GM10847 (cell line): ENCODE results near the gene XPNPEP1.

Experiments used
- POLR2A ChIP-seq: IDR thresholded peaks from 2 replicates; pipeline ENCODE4 v1.6.1; 2011; ENCODE audit not compliant: insufficient read length; ENCODE audit errors: extremely low read depth

The XPNPEP1 gene

DNA sequence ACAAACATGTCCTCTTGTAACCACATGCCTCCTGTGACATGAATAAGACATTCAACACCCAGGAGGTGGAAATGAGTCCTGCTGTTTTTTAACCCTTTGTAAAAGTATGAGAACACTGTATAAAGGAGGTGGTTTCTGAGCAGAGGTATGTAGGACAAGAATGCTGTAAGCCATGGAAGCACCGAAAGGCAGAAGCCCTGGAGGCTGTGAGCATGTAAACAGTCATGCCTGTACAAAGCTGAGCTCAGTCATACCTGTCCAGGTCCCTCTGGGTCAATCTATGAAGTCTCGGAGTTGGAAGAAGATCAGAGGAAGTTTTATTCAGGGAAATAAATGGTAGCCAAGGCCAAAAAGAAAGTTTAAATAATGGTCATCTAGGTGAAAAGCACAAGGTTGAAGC, 34.7 kb upstream of the XPNPEP1 start:
- no peak for TF ChIP-seq POLR2A

DNA sequence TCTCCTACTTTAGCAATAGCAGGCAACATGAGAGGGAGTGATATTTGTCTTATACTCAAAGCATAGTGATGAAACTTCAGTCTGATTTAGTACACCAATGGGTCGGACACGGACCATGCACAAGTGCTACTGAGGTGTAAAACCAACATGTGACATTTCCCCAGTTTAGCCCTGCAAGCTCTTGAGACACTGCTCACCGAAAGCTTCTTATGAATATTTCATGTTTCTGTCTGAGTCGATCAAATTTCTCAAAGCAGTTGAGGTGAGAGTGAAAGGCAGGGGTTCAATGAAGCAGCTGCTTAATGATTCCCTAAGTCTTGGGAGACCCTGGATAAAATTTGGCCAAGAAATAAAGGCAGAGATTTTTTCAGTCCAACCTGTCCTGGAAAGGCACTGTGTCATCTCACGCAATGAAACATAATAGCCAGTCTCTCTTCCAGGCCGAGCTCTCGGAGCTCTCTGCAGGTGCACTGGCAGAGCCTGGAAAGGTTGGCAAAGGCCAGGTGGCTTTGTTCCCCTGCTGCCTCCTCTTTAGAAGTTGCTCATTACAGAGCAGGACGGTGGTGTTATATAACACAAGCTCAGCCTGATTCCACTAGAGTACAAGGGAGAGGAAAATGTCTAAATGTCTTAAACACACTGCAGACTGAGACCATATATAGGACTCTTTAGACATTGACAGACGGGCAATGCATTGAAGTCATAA, 33.9 kb upstream of the XPNPEP1 start:
- no peak for TF ChIP-seq POLR2A

DNA sequence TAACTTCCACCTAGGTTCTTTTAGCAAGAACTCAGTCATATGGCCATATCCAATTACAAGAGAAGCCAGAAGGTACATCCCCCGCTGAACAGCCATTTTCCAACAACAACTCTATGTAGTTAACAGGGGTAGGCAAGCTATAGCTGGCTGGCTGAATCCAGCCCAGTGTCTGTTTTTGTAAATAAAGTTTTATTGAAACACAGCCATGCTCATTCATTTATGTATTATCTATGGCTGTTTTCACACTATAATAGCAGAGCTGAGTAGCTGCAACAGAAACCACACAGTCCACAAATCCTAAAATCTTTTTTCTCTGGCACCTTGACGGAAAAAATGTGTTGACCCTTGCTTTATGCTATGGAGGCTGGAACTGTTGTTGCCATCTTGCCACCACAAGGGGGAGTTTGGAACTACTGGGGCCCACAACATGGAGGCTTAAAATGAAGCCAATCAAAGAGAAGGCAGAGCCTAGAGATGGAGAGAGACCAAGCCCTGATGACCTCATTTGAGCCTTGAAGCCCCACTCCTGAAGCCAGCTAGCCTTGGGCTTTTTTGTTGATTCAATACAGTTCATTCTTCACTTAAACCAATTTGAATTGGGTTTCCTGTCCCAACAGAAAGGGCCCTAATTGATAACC, 33.3 kb upstream of the XPNPEP1 start:
- no peak for TF ChIP-seq POLR2A

DNA sequence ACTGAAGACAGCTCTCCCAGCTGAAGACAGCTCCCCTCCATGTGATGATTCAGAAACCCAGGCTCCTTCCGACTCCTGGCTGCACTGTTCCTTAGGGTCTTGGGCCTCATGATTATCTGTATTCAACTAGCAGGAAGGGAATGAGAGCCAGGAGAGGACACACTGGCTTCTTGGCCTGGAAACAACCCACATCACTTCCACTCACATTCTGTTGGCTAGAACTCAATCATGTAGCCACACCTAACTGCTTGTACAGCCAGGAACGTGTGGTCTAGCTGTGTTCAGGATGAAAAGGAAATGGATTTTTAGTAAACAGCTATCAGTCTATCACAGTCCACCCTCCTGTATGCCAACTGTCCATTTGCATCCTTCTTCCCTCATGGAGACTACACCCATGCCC, 30.5 kb upstream of the XPNPEP1 start:
- TF ChIP-seq POLR2A = no peak

DNA sequence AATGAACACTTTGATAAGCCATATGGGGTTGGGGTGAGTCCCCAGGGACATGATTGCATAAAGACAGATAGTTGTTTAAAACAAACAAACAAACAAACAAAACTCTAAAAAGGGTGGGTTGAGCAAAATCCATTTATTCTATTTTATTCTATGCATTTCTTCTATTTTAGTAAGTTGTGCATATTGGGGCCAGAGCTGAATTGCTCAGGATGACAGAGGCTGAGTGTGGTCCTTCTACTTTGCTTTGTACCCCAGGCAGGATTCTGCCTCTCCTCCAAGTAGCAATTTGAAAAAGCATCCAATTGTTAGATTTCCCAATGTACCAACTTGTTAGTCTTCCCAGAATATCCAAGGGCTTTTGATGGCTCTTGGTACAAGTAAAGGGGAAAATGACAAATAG, 29.2 kb upstream of the XPNPEP1 start:
- TF ChIP-seq POLR2A = no peak

DNA sequence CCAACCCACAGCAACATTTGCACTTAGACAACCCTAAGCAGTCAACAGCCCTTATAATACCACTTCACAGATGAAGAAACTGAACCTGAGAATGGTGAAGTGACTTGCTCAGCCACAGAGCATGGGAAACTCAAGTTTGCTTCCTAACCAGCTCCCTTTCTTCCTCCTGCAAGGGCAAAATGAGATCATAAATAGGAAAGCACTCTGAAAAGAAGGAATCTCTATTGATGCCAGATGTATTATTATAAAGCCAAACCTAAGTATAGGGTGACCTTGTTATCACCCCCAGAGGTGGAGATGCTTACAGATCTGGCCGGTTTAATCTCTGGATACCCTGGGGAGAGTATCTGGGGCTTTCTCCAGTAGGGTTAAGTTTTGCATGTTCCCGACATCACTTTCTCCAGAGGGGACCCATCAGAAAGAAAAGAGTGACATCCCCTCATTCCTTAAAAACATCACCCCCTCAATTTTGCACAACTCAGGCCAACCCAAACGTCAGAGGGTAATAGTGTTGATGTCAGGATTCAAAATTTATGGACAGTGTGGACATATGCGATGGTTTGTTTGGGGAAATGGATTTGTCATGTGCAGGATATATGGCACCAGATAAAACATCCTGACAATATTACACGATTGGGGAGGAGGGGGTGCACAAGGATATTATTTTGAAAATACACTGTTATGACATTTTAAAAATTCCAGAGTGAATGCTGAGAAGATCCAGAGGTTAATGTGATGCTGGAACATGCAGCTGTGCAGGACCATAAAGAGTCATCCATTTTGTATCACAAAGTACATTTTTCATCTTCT, 24.0 kb upstream of the XPNPEP1 start:
- TF ChIP-seq POLR2A = no peak

DNA sequence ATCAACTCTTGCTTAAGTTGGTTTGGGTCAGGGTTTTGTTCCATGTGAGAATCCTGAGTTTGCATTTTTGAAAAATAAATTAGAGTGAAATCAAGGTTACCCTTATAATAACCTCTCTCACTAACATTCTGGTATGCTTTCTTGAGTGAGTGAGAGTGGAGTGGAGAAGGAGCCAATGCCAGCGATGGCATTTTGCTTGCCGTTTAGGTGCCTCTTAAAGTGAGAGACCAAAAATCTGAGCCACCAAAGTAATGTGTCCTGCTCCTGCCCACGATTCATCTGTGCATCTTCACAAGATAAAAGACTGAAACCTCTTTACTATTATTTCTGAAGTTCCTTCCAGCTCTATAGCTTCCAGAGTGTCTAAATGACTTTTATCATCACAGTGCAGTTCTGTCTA, 23.4 kb upstream of the XPNPEP1 start:
- no peak for TF ChIP-seq POLR2A

DNA sequence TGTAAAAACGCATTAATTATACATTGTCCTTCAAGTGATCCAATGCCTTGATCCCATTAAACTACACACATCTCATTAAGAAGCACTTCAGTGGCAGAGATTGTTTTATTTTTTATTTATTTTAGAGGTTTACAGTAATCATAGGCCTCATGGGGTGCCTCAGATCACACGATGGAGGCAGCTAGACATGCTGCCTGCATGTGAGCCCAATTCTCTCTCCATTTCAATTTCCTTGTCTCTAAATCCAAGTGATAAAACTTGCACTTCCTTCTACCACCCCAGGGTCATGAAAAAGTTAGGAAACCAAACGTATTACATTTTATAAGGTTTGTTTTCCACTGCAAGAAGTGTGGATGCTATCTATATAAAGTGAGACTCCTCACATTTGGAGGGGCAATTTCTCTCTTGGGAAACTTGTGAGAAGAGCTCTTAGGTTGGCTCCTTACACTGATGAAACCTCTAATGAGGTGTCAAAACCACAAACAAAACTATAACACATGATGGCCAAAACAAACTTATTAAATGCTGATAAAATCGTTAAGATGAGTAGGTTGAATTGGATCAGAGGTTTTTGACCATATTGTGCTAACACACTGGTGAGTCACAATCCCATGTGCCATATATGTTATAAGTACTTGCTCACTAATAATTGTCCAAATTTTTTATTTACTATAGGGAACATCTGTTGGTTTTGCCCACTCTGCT, 22.3 kb upstream of the XPNPEP1 start:
- TF ChIP-seq POLR2A = no peak

DNA sequence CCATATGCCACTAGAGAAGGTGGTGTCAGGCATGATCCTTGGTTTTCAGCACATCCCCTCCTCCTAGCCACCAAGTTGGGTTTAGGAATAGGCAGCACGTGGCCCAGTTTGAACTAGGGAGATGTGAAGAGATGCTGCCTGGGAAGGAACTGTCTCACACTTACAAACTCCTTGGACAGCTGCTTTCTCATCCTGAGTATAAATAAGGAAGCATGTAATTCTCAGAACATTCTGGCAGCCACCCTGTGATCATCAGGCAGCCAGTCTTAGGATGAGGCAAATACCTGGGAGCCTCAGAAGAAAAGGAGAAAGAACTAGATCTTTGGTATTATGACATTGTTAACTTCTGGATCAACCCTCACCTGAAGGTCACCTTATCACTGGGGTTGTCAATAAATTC, 21.3 kb upstream of the XPNPEP1 start:
- no peak for TF ChIP-seq POLR2A

DNA sequence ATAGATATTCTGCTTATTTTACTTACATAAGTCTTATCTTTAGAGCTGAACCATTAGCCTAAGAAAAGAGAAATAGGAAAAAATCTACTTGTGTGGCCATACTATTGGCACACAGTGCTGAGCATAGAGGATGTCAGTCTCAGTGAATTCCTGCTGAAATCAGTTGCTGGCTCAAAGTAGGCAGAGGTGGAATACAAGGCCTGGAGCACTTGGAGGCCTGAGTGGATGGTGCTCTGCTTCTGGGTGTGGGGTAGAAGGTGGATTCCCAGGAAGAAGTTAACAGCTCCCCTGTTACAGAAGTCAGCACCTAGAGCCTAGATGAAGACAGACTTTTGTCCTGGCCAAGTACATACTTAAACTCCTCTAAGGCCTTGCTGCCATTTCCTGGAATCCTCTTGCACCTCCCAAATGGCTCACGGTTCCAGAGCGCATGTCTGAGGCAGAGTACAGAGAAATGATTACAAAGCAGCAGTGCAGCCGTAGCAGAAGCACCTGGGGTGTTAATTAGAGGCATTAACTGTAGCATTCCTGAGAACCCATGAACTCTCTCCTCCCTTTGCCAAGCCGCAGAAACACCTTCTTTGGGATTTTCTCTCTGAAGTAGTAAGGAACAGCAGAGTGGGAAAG, 18.0 kb upstream of the XPNPEP1 start:
- TF ChIP-seq POLR2A = no peak

DNA sequence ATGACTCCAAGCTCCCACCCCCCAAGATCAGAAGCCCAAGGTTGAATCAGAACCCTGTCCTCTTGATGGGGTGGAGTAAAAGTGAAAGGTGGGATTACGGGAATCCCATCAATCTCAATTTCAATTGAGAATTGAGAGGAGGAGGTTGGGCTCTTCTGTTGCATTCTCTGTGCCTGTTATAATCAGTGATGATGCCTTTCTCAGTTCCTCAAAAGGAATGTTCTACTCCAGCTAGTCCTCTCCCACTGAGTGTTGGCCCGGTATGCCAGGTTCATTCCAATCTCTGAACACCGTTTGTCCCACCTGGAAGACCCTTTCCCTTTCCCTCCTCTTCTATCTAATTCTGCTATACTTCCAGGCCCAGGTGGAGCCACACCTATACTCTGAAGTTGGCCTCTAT, 17.2 kb upstream of the XPNPEP1 start:
- TF ChIP-seq POLR2A = no peak

DNA sequence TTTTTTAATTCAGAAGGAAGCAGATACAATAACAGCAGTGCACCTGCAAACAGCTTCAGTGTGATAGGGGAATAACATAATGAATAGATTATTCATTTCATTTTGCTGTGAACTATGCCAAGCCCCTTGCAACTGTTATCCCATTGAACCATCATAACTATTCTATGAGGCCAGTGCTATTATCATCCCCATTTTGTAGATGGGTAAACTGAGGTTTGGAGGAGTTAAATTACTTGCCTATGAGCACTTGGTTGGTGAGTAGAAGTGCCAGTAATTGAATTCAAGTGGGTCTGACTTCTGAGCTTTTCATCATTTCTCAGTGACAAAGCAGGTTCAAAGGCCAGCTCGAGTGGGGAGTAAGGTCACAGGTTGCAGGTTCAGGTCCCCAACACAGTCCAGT, 16.8 kb upstream of the XPNPEP1 start:
- no peak for TF ChIP-seq POLR2A

DNA sequence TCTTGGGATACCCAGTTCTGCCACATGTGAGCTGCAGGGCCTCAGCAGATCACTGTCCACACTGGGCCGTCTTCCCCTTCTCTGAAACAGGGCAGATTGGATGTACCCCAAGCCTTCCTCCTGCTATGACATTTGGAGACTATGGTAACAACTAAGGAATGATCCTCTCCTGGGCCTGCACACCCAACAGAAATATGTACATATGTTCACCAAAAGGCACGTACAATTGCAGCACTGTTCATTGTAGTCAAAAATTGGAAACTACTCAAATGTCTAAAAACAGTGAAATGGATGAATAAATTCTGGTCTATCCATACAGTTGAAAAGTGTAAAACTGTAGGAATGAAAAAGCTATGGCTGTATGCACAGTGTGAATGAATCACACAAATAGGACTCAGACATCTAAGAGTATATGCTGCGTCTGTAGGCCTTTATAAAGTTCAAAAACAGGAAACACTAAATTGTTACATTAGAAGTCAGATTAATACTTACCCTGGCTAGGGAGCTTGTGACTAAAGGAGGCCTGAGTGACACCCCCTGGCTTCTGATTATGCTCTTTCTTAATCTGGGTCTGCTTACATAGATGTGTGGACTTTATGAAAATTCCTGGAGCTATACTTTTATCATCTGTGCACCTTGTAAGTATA, 16.1 kb upstream of the XPNPEP1 start:
- no peak for TF ChIP-seq POLR2A

DNA sequence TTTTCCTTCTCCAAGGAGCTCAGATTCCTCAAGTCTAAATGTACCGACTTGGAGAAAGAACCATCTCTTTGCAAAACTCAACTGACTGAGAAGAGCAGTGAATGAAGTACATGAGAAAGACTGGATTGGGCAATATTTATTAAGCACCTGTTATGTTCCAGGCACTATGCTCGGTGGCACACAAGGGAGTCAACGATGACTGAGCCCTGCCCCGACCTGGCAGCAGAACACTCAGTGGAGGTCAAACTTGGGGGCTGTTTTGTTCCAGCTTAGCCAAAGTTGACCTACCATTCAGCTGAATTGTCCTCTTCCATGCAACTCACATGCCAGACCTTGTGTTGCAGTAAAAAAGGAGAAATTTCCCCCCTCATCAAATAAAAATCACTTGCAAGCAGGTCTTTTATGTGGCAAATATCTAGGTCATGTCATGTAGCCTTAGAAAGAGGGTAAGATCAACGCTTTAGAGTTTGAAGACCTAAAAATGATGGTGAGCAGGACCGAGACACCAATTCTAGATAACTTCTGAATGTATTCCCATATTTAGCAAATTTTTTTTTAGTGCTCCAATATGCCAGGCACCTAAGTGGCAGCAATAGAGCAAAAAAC, 14.3 kb upstream of the XPNPEP1 start:
- TF ChIP-seq POLR2A = no peak
